ENCODE results near the gene PCSK9. TPM values are rescaled to one million over a fixed set of nuclear protein-coding genes. Genes with fewer than 3 reads are reported as not detected.

Gene PCSK9
- total RNA-seq, result under 1 TPM in 1 of 2 experiments, not detected in 1; 0.07 TPM

- Mint-ChIP-seq H3K9me3 (ENCODE audit: low read depth) (no peaks in the 10 kb centered on the region), H3K4me1 (no peaks in the 10 kb centered on the region), H3K27me3 (peaks cover 77% of the 10 kb centered on the region), H3K36me3 (no peaks in the 10 kb centered on the region), H3K4me3 (no peak within 1 kb of the TSS), H3K27ac (no peak within 1 kb of the TSS)
- ATAC-seq, result peak; percentile 27
- no peak for DNase-seq
- CTCF ChIA-PET, result no interaction called here
These were observed at the start of gene PCSK9 for GRCh38 chr1:55039342-55040082. Gene PCSK9 (plus strand): TSS chr1:55039548. CDS start chr1:55039838, 290 bp downstream.

DNA sequence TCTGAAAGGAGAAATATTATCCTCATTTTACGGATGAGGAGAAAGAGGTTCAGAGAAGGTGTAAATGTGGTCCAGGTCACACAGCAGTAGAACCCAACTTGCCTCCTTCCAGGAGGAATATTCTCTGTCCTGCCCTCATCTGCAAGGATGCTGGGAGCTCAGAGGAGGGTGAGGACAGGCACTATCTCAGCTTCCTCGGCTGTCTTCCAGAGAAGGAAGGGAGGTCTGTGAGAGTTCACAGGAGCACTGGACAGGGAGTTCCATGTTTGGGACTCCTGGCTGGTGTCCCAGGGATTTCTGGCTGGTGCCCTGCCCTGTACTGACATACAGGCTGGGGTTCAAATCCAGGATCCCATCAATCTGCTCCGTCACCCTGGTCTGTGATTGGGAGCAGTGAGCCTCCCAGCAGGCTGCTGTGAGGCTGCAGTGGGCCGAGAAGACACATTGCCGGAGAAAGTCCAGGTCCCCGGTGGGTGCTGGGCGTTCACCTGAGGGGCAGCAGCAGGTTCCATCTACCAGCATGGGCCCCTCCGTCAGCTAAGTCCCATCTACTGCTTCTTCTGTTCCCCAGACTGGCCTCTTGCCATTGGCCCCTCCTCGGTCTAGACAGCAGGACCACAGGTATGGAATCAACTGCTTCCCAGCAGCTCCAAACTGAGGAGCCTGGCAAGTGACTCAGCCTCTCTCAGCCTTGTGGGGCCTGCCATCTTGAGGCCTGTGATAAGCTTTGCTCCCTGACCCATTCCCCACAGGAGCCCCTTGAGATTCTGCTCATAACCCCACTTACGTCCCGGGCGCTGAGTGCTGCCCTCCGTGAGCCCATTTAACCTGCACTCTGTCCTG, 49.2 kb upstream of the PCSK9 start:
- H3K36me3 Mint-ChIP-seq, result no peaks in the 10 kb centered on the region
- CTCF ChIA-PET, result interaction anchor here (1.0 to 7.4 kb wide), 5 partner anchors 30 to 318 kb away, joined by 3 to 44 read pairs (median 4); no protein-coding TSS in a partner anchor
- no peak for DNase-seq
- peaks cover 5% of the 10 kb centered on the region for H3K27me3 Mint-ChIP-seq
- no peak overlapping the region for H3K27ac Mint-ChIP-seq
- no peaks in the 10 kb centered on the region for H3K9me3 Mint-ChIP-seq (ENCODE audit: low read depth)
- peaks cover 19% of the 10 kb centered on the region for H3K4me1 Mint-ChIP-seq
- H3K4me3 Mint-ChIP-seq, result no peak overlapping the region
- no peak for ATAC-seq

- H3K4me1 Mint-ChIP-seq, result peaks cover 27% of the 10 kb centered on the region
- H3K27ac Mint-ChIP-seq, result no peak overlapping the region
- CTCF ChIA-PET, result interaction anchor here (2.8 to 7.4 kb wide), 3 partner anchors 41 to 45 kb away, joined by 14 to 44 read pairs (median 25); no protein-coding TSS in a partner anchor
- no peaks in the 10 kb centered on the region for H3K9me3 Mint-ChIP-seq (ENCODE audit: low read depth)
- ATAC-seq, result no peak
- peaks cover 6% of the 10 kb centered on the region for H3K27me3 Mint-ChIP-seq
- H3K4me3 Mint-ChIP-seq, result no peak overlapping the region
- DNase-seq, result no peak
- H3K36me3 Mint-ChIP-seq, result no peaks in the 10 kb centered on the region
These were observed 48.4 kb upstream of the PCSK9 start for GRCh38 chr1:54990916-54991315.

DNA sequence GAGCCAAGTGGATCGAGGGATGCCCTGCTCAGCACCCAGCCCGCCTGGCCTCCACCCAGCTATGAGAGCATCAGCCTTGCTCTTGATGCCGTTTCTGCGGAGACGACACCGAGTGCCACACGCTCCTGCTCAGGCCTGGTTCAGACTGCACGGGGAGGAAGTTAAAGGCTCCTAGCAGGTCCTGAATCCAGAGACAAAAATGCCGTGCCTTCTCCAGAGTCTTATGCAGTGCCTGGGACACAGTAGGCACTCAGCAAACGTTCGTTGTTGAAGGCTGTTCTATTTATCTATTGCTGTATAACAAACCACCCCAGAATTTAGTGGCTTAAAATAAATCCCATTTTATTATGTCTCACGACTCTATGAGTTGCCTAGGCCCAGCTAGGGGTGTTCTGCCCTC, 47.4 kb upstream of the PCSK9 start:
- no peaks in the 10 kb centered on the region for H3K36me3 Mint-ChIP-seq
- H3K9me3 Mint-ChIP-seq (ENCODE audit: low read depth), result no peaks in the 10 kb centered on the region
- no peak overlapping the region for H3K27ac Mint-ChIP-seq
- no peak for ATAC-seq
- DNase-seq, result no peak
- peaks cover 17% of the 10 kb centered on the region for H3K27me3 Mint-ChIP-seq
- peaks cover 36% of the 10 kb centered on the region for H3K4me1 Mint-ChIP-seq
- H3K4me3 Mint-ChIP-seq, result no peak overlapping the region
- CTCF ChIA-PET, result interaction anchor here (2.8 to 7.4 kb wide), 2 partner anchors 42 to 46 kb away, joined by 14 to 44 read pairs; no protein-coding TSS in a partner anchor

- CTCF ChIA-PET, result interaction anchor here (1.2 to 7.4 kb wide), 3 partner anchors 29 to 47 kb away, joined by 3 to 44 read pairs (median 14); no protein-coding TSS in a partner anchor
- H3K27ac Mint-ChIP-seq, result no peak overlapping the region
- H3K36me3 Mint-ChIP-seq, result no peaks in the 10 kb centered on the region
- H3K4me1 Mint-ChIP-seq, result peaks cover 42% of the 10 kb centered on the region
- no peaks in the 10 kb centered on the region for H3K9me3 Mint-ChIP-seq (ENCODE audit: low read depth)
- no peak for ATAC-seq
- no peak overlapping the region for H3K4me3 Mint-ChIP-seq
- no peak for DNase-seq
- H3K27me3 Mint-ChIP-seq, result peaks cover 27% of the 10 kb centered on the region
These were observed 46.2 kb upstream of the PCSK9 start for GRCh38 chr1:54993140-54993539.

DNA sequence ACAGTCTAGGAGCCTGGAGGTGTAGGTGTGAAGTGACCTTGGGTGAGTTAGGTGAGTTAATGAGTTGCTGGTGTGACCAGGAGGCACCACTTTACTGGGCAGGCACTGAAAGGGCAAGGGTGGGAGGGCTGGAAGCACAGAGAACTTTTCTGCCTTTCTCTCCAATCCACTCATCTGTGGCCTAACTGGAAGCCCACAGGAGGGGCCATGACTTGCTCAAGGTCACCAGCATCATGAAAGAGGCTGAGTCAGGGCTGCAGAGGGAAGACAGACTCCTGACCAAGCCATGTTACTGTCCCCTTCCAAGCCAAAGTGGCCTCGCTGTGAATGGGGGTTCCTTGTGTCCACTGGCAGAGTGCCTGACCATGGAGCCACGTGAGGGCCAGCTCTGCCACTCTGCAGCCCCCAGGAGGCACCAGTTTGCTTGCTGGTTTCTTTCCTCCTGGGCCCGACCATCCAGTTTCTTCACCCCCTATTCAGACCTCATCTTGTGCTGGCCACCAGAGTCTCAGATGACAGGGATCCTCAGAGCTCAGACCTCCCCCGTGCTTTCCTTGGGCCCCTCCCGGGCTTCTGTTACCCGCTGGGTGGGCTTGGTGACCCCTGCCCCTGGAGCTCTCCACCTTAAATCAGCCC, 44.9 kb upstream of the PCSK9 start:
- H3K27me3 Mint-ChIP-seq, result peaks cover 32% of the 10 kb centered on the region

DNA sequence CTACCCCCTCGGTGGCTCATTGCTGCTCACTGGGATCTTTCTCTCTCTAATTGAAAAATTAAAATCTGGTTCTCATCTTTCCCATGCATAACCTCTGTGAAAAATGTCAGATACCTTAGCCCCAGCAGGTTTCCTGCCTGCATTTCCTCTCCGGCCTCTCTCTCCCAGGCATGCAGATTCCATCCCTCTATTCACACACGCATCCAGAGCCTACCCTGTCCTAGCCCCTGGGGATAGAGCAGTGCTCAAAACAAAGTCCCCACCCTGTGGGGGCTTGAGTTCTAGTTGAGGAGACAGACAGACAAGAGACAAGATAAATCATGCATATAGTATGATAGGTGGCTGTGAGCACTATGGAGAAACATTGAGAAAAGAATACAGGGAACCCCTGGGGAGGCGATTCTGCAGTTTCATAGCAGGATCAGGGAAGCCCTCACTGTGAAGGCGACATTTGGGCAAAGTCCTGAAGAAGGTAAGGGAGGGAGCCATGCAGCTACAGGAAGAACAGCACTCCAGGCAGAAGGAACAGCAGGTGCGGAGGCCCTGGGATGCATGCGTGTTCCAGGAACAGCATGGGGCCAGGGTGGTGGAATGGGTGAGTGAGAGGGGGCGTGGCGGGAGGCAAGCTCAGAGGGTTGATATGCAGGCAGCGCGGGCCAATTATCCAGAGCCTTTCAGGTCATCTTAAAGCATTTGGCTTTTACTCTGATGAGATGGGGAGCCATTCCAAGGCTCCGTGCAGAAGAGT, 44.2 kb upstream of the PCSK9 start:
- peaks cover 38% of the 10 kb centered on the region for H3K27me3 Mint-ChIP-seq
- no peak for ATAC-seq
- no peaks in the 10 kb centered on the region for H3K9me3 Mint-ChIP-seq (ENCODE audit: low read depth)
- no peak for DNase-seq
- peak overlapping the region; percentile 90 for H3K27ac Mint-ChIP-seq
- CTCF ChIA-PET, result interaction anchor here (0.6 to 10.5 kb wide), 19 partner anchors 8 to 323 kb away, joined by 3 to 341 read pairs (median 6); partner anchors contain the start of gene DHCR24
- no peaks in the 10 kb centered on the region for H3K36me3 Mint-ChIP-seq
- H3K4me1 Mint-ChIP-seq, result peaks cover 42% of the 10 kb centered on the region
- peak overlapping the region; percentile 60 for H3K4me3 Mint-ChIP-seq

More for the DNA sequence above, 44.9 kb upstream of the PCSK9 start:
- H3K9me3 Mint-ChIP-seq (ENCODE audit: low read depth), result no peaks in the 10 kb centered on the region
- H3K36me3 Mint-ChIP-seq, result no peaks in the 10 kb centered on the region
- CTCF ChIA-PET, result interaction anchor here (1.3 to 10.5 kb wide), 4 partner anchors 29 to 322 kb away, joined by 4 to 341 read pairs (median 12); no protein-coding TSS in a partner anchor
- ATAC-seq (no peak), DNase-seq (no peak)
- H3K4me3 Mint-ChIP-seq, result no peak overlapping the region
- peak overlapping the region; percentile 30 for H3K27ac Mint-ChIP-seq
- peaks cover 42% of the 10 kb centered on the region for H3K4me1 Mint-ChIP-seq

GRCh38 chr1:54995835-54996234, 43.5 kb upstream of the PCSK9 start:
- peaks cover 38% of the 10 kb centered on the region for H3K27me3 Mint-ChIP-seq
- peak overlapping the region; percentile 90 for H3K27ac Mint-ChIP-seq
- H3K9me3 Mint-ChIP-seq (ENCODE audit: low read depth), result no peaks in the 10 kb centered on the region
- H3K4me1 Mint-ChIP-seq, result peaks cover 42% of the 10 kb centered on the region
- H3K36me3 Mint-ChIP-seq, result no peaks in the 10 kb centered on the region
- ATAC-seq (peak; percentile 88), DNase-seq (peak; percentile 91)
- peak overlapping the region; percentile 60 for H3K4me3 Mint-ChIP-seq
- CTCF ChIA-PET, result interaction anchor here (0.6 to 10.5 kb wide), 26 partner anchors 9 to 324 kb away, joined by 3 to 341 read pairs (median 5); partner anchors contain the start of genes DHCR24, PARS2 and TTC22

- Mint-ChIP-seq H3K27ac (peak overlapping the region; percentile 90), H3K4me3 (peak overlapping the region; percentile 60), H3K27me3 (peaks cover 38% of the 10 kb centered on the region)
These were observed 42.9 kb upstream of the PCSK9 start for GRCh38 chr1:54996359-54996868.

GRCh38 chr1:54996869-54997710, 42.3 kb upstream of the PCSK9 start:
- no peaks in the 10 kb centered on the region for H3K36me3 Mint-ChIP-seq
- no peak overlapping the region for H3K4me3 Mint-ChIP-seq
- ATAC-seq, result no peak
- peaks cover 38% of the 10 kb centered on the region for H3K27me3 Mint-ChIP-seq
- CTCF ChIA-PET, result interaction anchor here (0.6 to 10.5 kb wide), 22 partner anchors 9 to 329 kb away, joined by 3 to 341 read pairs (median 6); partner anchors contain the start of genes DHCR24, PARS2 and TTC22
- no peak for DNase-seq
- H3K4me1 Mint-ChIP-seq, result peaks cover 42% of the 10 kb centered on the region
- H3K9me3 Mint-ChIP-seq (ENCODE audit: low read depth), result no peaks in the 10 kb centered on the region
- no peak overlapping the region for H3K27ac Mint-ChIP-seq

More at GRCh38 chr1:54996359-54996868, 42.9 kb upstream of the PCSK9 start:
- DNase-seq, result peak; percentile 91
- peak; percentile 80 for ATAC-seq
- Mint-ChIP-seq H3K36me3 (no peaks in the 10 kb centered on the region), H3K4me1 (peaks cover 42% of the 10 kb centered on the region), H3K9me3 (ENCODE audit: low read depth) (no peaks in the 10 kb centered on the region)
- CTCF ChIA-PET, result interaction anchor here (0.6 to 10.5 kb wide), 30 partner anchors 10 to 330 kb away, joined by 3 to 341 read pairs (median 5); partner anchors contain the start of genes DHCR24, PARS2 and TTC22

DNA sequence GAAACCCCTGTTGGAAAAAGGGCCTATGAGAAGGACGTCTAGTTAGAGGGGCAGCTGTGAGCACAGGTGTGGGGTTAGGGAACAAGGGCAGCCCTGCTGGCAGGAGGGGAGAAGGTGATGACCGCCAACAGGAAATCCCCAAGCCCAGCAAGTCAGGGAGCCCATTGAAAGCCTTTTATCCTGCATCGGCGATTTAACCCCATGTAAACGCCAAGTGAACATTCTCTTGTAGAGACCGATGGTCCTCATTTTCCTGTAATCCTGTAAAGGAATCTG, 41.7 kb upstream of the PCSK9 start:
- ATAC-seq (no peak), DNase-seq (no peak)
- CTCF ChIA-PET, result interaction anchor here (1.4 to 10.5 kb wide), 4 partner anchors 22 to 196 kb away, joined by 5 to 341 read pairs (median 14); partner anchors contain the start of gene TTC22
- Mint-ChIP-seq H3K4me3 (no peak overlapping the region), H3K27ac (no peak overlapping the region), H3K36me3 (no peaks in the 10 kb centered on the region), H3K9me3 (ENCODE audit: low read depth) (no peaks in the 10 kb centered on the region), H3K4me1 (peaks cover 38% of the 10 kb centered on the region), H3K27me3 (peaks cover 38% of the 10 kb centered on the region)

Data from activated CD8-positive, alpha-beta memory T cell treated with anti-CD3 and anti-CD28 coated beads, Interleukin-2, amount 10 ng/mL, durations not matched to agents 7 days and 5 days (primary cell).